DOHH2 (cell line): ENCODE results near the gene FILIP1L.

Experiments used
- H3F3A ChIP-seq: fragments of 200-600 bp; sonication (generic), shearing (Covaris generic); 2 replicates; pipeline ENCODE4 v1.6.0; 2016; ENCODE audit warnings: antibody characterized with exemption, mild to moderate bottlenecking; ENCODE audit not compliant: control insufficient read depth, insufficient read depth
- H3K27ac ChIP-seq: fragments of 200-600 bp; sonication (generic); 2 replicates; pipeline ENCODE4 v1.5.1; 2014; ENCODE audit warnings: low read depth, mild to moderate bottlenecking, low read length, moderate library complexity
- H3K27me3 ChIP-seq: fragments of 200-600 bp; sonication (generic); 2 replicates; pipeline ENCODE4 v1.6.1; 2014; ENCODE audit warnings: mild to moderate bottlenecking, low read length, mixed read lengths; ENCODE audit not compliant: control insufficient read depth
- H3K36me3 ChIP-seq: fragments of 200-600 bp; sonication (generic); 2 replicates; pipeline ENCODE4 v1.6.1; 2014; ENCODE audit warnings: mild to moderate bottlenecking, low read length, moderate library complexity, mixed read lengths; ENCODE audit not compliant: control insufficient read depth
- H3K4me1 ChIP-seq: fragments of 200-600 bp; sonication (generic); 2 replicates; pipeline ENCODE4 v1.6.1; 2014; ENCODE audit warnings: mild to moderate bottlenecking, low read length, mixed read lengths; ENCODE audit not compliant: control insufficient read depth
- H3K4me2 ChIP-seq: fragments of 200-600 bp; sonication (generic); 2 replicates; pipeline ENCODE4 v1.6.0; 2014; ENCODE audit warnings: mild to moderate bottlenecking, low read length, moderate library complexity
- H3K4me3 ChIP-seq: fragments of 200-600 bp; sonication (generic); 2 replicates; pipeline ENCODE4 v1.5.1; 2014; ENCODE audit warnings: mild to moderate bottlenecking, low read length, mixed read lengths
- H3K79me2 ChIP-seq: fragments of 200-600 bp; sonication (generic); 2 replicates; pipeline ENCODE4 v1.6.1; 2014; ENCODE audit warnings: mild to moderate bottlenecking, low read length, mixed read lengths; ENCODE audit not compliant: control insufficient read depth
- H3K9me2 ChIP-seq: fragments of 200-600 bp; sonication (generic); replicated peaks from 2 replicates; pipeline ENCODE4 v1.6.1; 2014; ENCODE audit warnings: mild to moderate bottlenecking, low read length, mixed read lengths; ENCODE audit not compliant: control insufficient read depth
- H3K9me3 ChIP-seq: fragments of 200-600 bp; sonication (generic); 2 replicates; pipeline ENCODE4 v1.6.1; 2014; ENCODE audit warnings: antibody characterized with exemption, low read length, mixed read lengths; ENCODE audit not compliant: control insufficient read depth, insufficient read depth
- H4K20me1 ChIP-seq: fragments of 200-600 bp; sonication (generic); 2 replicates; pipeline ENCODE4 v1.6.0; 2014; ENCODE audit warnings: low read depth, mild to moderate bottlenecking, antibody characterized with exemption, low read length, moderate library complexity; ENCODE audit not compliant: control insufficient read depth, insufficient read depth
- CTCF ChIP-seq: fragments of 200-600 bp; sonication (generic); IDR thresholded peaks from one replicate; pipeline ENCODE4 v1.5.1; 2014; ENCODE audit warnings: antibody characterized with exemption, mild to moderate bottlenecking, low read depth, low read length; ENCODE audit not compliant: poor library complexity, severe bottlenecking
- EZH2phosphoT487 ChIP-seq: fragments of 200-600 bp; sonication (generic); IDR thresholded peaks from 2 replicates; pipeline ENCODE4 v1.6.1; 2017; ENCODE audit warnings: borderline replicate concordance, mild to moderate bottlenecking, antibody characterized with exemption, low read length, moderate library complexity, mixed read lengths

Gene FILIP1L

GRCh38 chr3:100004931-100005330, 109.4 kb downstream of the FILIP1L start:
- Histone ChIP-seq H3K27me3 (no peaks in the 10 kb centered on the region), H3K27ac (no peak overlapping the region), H3K79me2 (peaks cover 5% of the 10 kb centered on the region; the same call in 1 of the 2 replicates), H4K20me1 (0 out of 2 replicates have a peak, but pooled peaks cover 3% of the 10 kb centered on the region), H3K36me3 (no peaks in the 10 kb centered on the region), H3K9me2 (no peaks in the 10 kb centered on the region), H3K9me3 (no peaks in the 10 kb centered on the region), H3K4me2 (no peak overlapping the region), H3K4me1 (no peaks in the 10 kb centered on the region), H3K4me3 (no peak overlapping the region), H3F3A (no peaks in the 10 kb centered on the region)
- TF ChIP-seq EZH2phosphoT487 = no peak
- TF ChIP-seq CTCF = no peak

- 0 out of 2 replicates have a peak, but pooled peaks cover 3% of the 10 kb centered on the region for H4K20me1 ChIP-seq
- peaks cover 8% of the 10 kb centered on the region; the same call in 1 of the 2 replicates for H3K79me2 ChIP-seq
- no peaks in the 10 kb centered on the region for H3K9me3 ChIP-seq
- no peaks in the 10 kb centered on the region for H3K27me3 ChIP-seq
- H3K4me2 ChIP-seq = no peak overlapping the region
- H3K36me3 ChIP-seq = no peaks in the 10 kb centered on the region
- H3K4me3 ChIP-seq = no peak overlapping the region
- H3K4me1 ChIP-seq = no peaks in the 10 kb centered on the region
- H3K9me2 ChIP-seq = no peaks in the 10 kb centered on the region
- no peaks in the 10 kb centered on the region for H3F3A ChIP-seq
- no peak for TF ChIP-seq EZH2phosphoT487
- no peak for TF ChIP-seq CTCF
- no peak overlapping the region for H3K27ac ChIP-seq
Measured at GRCh38 chr3:100003609-100004503, 110.4 kb downstream of the FILIP1L start.

GRCh38 chr3:100002599-100003350, 111.5 kb downstream of the FILIP1L start:
- Histone ChIP-seq H3K79me2 (peaks cover 8% of the 10 kb centered on the region; the same call in 1 of the 2 replicates), H3K4me1 (no peaks in the 10 kb centered on the region), H3K4me3 (no peak overlapping the region), H3K9me2 (no peaks in the 10 kb centered on the region), H3K27ac (no peak overlapping the region), H3K4me2 (no peak overlapping the region), H3K36me3 (no peaks in the 10 kb centered on the region), H4K20me1 (0 out of 2 replicates have a peak, but pooled peaks cover 3% of the 10 kb centered on the region), H3K27me3 (no peaks in the 10 kb centered on the region), H3F3A (no peaks in the 10 kb centered on the region), H3K9me3 (no peaks in the 10 kb centered on the region)
- TF ChIP-seq CTCF (no peak), EZH2phosphoT487 (no peak)
